ENCODE results near the gene TMEM212.

DNA sequence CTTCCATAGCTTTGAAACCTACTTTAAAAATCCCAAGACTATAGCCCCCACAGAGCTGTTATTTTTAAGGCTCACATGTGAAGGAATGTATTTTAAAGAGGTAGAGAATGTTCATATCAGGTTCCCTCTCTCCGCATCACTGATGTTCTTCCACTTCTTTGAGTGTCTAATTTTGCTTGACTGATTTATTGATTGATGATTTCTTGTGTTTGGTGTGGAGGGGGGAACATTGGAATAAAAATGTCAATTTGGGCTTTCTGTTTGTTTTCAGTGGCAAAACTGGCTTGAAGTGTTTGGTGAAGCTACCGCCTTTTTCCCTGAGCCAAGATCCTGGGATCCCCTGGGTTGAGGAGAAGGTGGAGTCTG, 2.7 kb upstream of the TMEM212 start:
- TF ChIP-seq, protein P1, sequence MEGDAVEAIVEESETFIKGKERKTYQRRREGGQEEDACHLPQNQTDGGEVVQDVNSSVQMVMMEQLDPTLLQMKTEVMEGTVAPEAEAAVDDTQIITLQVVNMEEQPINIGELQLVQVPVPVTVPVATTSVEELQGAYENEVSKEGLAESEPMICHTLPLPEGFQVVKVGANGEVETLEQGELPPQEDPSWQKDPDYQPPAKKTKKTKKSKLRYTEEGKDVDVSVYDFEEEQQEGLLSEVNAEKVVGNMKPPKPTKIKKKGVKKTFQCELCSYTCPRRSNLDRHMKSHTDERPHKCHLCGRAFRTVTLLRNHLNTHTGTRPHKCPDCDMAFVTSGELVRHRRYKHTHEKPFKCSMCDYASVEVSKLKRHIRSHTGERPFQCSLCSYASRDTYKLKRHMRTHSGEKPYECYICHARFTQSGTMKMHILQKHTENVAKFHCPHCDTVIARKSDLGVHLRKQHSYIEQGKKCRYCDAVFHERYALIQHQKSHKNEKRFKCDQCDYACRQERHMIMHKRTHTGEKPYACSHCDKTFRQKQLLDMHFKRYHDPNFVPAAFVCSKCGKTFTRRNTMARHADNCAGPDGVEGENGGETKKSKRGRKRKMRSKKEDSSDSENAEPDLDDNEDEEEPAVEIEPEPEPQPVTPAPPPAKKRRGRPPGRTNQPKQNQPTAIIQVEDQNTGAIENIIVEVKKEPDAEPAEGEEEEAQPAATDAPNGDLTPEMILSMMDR (IDR thresholded peaks at IDR 0.05; ENCODE audit: extremely low read depth in 1 of 2, insufficient read depth in 1 of 2, low read depth in 1 of 2, low read length in 2 of 2), result no peak
- TF ChIP-seq MAX (IDR thresholded peaks at IDR 0.05; ENCODE audit: insufficient read depth, insufficient read length), result no peak
- TF ChIP-seq POLR2A (IDR thresholded peaks at IDR 0.05; ENCODE audit: low read depth, low read length), result no peak
- TF ChIP-seq POLR2AphosphoS5 (IDR thresholded peaks at IDR 0.05; ENCODE audit: insufficient read depth, low read depth, low read length), result no peak
- no peak for TF ChIP-seq EZH2 (IDR thresholded peaks at IDR 0.05; ENCODE audit: borderline replicate concordance, low read depth, low read length, severe bottlenecking)
- TF ChIP-seq FOS (IDR thresholded peaks at IDR 0.05; ENCODE audit: borderline replicate concordance, insufficient read depth, low read length), result no peak
- TF ChIP-seq MYC (IDR thresholded peaks at IDR 0.05; ENCODE audit: low read depth, low read length), result no peak
- no peak for TF ChIP-seq GATA2 (IDR thresholded peaks at IDR 0.05; ENCODE audit: insufficient read depth, insufficient read length, low read depth, low read length)

All from endothelial cell of umbilical vein (primary cell).